Spinal cord (tissue), 10 donors: ENCODE measurements around the gene NHLRC3. TPM values are rescaled to one million over a fixed set of nuclear protein-coding genes. Genes with fewer than 3 reads are reported as not detected.
A peak's percentile ranks its signal among the peaks of the same experiment; 100 is the strongest.
"Not testable (repeated sequence)": the region's sequence is repeated elsewhere in the genome, so short reads cannot be mapped to it uniquely, and the experiment has no call there.

Experiments used
- DNase-seq, 6 donors: peaks; one replicate each; pipeline versions ENCODE4 v3.0.0 to v3.0.0-alpha.2; 2013 to 2015; ENCODE audit warnings: low spot score in 6 of 6, low read depth in 4 of 6
- H3K27ac ChIP-seq: one replicate; pipeline ENCODE4 v1.5.1; 2013; ENCODE audit warnings: low read depth, low read length, control low read depth
- H3K27me3 ChIP-seq: one replicate; pipeline ENCODE4 v1.6.1; 2013; ENCODE audit warnings: low read length; ENCODE audit not compliant: control insufficient read depth, insufficient read depth
- H3K36me3 ChIP-seq: one replicate; pipeline ENCODE4 v1.6.1; 2013; ENCODE audit warnings: low read length; ENCODE audit not compliant: control insufficient read depth, insufficient read depth
- H3K4me1 ChIP-seq: one replicate; pipeline ENCODE4 v1.6.1; 2013; ENCODE audit warnings: low read length; ENCODE audit not compliant: control insufficient read depth, insufficient read depth
- H3K4me3 ChIP-seq: one replicate; pipeline ENCODE4 v1.5.1; 2013; ENCODE audit warnings: low read depth, low read length, control low read depth
- H3K9me3 ChIP-seq: one replicate; pipeline ENCODE4 v1.6.1; 2013; ENCODE audit warnings: low read length; ENCODE audit not compliant: control insufficient read depth, insufficient read depth
- WGBS: methylation state at CpG from one replicate; pipeline ENCODE4 v1.1.5; 2013; ENCODE audit warnings: missing lambda C conversion rate; ENCODE audit not compliant: insufficient coverage; 5-methylcytosine and 5-hydroxymethylcytosine counted together
- long read RNA-seq, 4 donors: transcript quantifications; one replicate each; lab custom pipeline, GENCODE V29; 2026
- polyA plus RNA-seq, 2 donors: library from polyadenylated mRNA; unstranded; fragments of 120-200 nt; gene quantifications; one replicate each; pipeline ENCODE4 v1.2.1, GENCODE V29; 2013; ENCODE audit not compliant: insufficient read length in 2 of 2
- total RNA-seq, 2 donors: library from RNA; depleted of rRNA in 1 of 2; stranded (reverse); fragments of 120-200 nt in 1 of 2; fragments of >200 nt in 1 of 2; gene quantifications; one replicate each; pipeline versions ENCODE4 v1.2.3 to v1.2.4, GENCODE V29; 2013 to 2014
- donor health status: healthy.

NHLRC3 gene
- total RNA-seq (10 to 100 TPM; 36.6 to 40.3 TPM), polyA plus RNA-seq (10 to 100 TPM; 28.1 to 31.9 TPM)
- long read RNA-seq, donor 1, partial matches to known transcripts, result 6 of 13 reads
- long read RNA-seq, donor 1, other reads (novel, unspliced or antisense), result 0 of 13 reads
- long read RNA-seq, donor 2, result 0 reads
- long read RNA-seq, donor 3, partial matches to known transcripts, result 0 of 4 reads
- long read RNA-seq, donor 3, other reads (novel, unspliced or antisense), result 0 of 4 reads
- long read RNA-seq, donor 4, partial matches to known transcripts, result 23 of 28 reads
- long read RNA-seq, donor 4, other reads (novel, unspliced or antisense), result 0 of 28 reads

DNA sequence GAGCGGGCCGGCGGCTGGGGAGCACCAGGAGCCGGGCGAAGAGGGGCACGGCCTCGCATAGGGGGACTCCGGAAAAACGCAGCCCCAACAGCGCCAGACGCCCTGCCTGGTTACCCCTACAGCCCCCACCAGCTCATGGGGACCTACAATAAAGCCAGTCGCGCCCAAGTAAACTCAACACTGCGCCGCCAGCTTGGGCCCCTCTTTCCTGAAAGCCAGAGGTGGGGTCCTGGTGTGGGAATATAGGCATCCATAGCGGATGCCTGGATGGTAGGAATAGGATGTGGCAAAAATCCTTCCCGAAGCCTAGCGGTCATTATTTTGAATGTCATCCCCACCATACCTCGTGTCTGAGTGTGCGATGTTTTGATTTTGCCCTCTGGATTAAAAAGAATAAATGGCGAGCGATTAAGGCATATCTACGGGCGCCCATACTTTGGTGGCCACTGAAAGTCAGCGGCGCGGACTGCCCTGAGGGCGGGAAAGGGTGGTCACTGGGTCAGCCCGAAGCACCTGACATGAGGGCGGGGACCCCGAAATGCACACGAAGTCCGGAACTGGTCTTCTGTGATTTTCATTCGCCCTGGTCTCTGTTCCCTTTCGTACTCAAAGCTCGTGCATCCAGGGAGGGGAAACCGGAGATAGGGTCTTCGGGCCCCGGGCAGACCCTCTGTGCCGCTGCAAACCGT lies at the start of gene NHLRC3, which contains the start of gene PROSER1:
TSS of gene NHLRC3 (plus strand) at position 577 of the 689 bp plus-strand sequence. CDS start 184 bp downstream, outside the sequence.
TSS of gene PROSER1 (minus strand) at position 210 of the 689 bp plus-strand sequence. CDS start 847 bp downstream, outside the sequence.
- peaks cover 5% of the 10 kb centered on the region for H3K4me1 ChIP-seq
- 0% methylated on average over 33 of the region's 41 CpGs for WGBS

DNA sequence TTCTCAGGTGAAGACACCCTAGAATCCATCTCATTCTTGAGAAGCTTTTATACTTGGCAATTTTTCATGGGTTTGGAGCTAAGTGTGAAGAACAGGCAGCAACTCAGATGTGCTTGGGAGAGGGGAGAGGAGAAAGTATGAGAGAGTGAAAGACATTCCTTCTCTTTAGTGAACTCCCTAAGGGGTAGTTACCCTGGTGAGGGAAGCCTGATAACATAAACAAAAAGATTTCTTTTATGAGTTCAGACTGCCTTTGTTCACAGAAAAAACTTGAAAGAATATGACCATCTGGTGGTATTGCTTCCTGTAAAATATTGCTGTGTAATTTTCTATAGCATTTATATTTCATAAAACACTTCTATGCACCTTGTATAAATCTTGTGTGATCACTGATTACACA lies 47.6 kb upstream of the NHLRC3 start, which contains the start of gene STOML3:
TSS of gene STOML3 (minus strand) at position 139 of the 400 bp plus-strand sequence. CDS start at position 29, 110 bp downstream.
- Histone ChIP-seq H3K27ac (no peak within 1 kb of the TSS), H3K4me3 (no peak within 1 kb of the TSS), H3K27me3 (no peaks in the 10 kb centered on the region), H3K4me1 (no peaks in the 10 kb centered on the region), H3K9me3 (no peaks in the 10 kb centered on the region), H3K36me3 (no peaks in the 10 kb centered on the region)
- peak in 1 of 6 donors; percentile 13 for DNase-seq

More for the DNA sequence above, at the start of gene NHLRC3, which contains the start of gene PROSER1:
- peak; percentile 93 to 100 (median 96) for DNase-seq
- H3K27ac ChIP-seq, result peak within 1 kb of the TSS; percentile 86
- no peaks in the 10 kb centered on the region for H3K9me3 ChIP-seq
- H3K4me3 ChIP-seq, result peak within 1 kb of the TSS; percentile 99
- no peaks in the 10 kb centered on the region for H3K27me3 ChIP-seq
- no peaks in the 10 kb centered on the region for H3K36me3 ChIP-seq

DNA sequence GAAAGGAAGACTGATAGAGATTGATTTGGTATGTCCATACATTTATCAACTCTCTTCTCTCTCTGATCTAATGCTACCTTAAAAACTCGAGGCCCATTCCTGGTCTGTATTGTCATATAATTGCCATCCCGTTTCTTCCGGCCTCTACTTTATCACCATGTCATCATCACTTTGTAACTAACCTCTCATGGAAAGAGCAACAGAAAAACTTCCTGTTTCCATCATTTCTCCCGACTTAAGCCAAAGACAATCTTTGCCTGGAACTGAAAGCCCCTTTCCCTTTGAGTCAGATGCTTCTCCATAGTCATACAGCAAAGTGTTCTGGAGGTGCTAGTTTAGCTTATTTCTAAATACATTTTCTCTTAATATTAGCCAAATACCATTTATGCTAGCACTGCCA lies 44.9 kb upstream of the NHLRC3 start:
- no peak overlapping the region for H3K4me3 ChIP-seq
- no peaks in the 10 kb centered on the region for H3K27me3 ChIP-seq
- no peaks in the 10 kb centered on the region for H3K4me1 ChIP-seq
- 51% methylated on average over 3 of the region's 4 CpGs for WGBS
- DNase-seq, result no peak
- H3K9me3 ChIP-seq, result no peaks in the 10 kb centered on the region
- H3K27ac ChIP-seq, result no peak overlapping the region
- H3K36me3 ChIP-seq, result no peaks in the 10 kb centered on the region

DNA sequence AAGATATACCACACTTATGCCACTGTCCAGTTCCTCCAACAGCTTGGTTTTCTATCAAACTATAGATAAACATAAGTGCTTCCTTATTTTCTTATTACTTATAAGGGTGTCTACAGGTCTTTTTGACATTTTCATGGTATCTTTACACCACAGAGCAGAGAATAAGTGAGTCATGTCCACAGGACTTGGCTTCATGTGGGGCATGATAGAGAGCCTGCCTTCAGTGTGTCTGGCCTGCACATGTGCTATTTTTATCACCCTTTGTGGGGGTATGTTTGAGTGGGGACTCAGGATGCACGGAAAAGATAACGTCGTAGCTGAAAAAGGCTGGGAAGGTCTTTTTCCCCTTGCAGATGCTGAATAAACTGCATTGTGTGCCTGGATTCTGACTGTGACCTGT lies 39.5 kb upstream of the NHLRC3 start:
- no peak for DNase-seq

GRCh38 chr13:39006371-39007111 lies 31.7 kb upstream of the NHLRC3 start:
- not testable (repeated sequence) for DNase-seq, H3K27me3 ChIP-seq, H3K36me3 ChIP-seq, H3K9me3 ChIP-seq, H3K4me3 ChIP-seq, H3K27ac ChIP-seq, H3K4me1 ChIP-seq
- 93% methylated on average over 14 of the region's 29 CpGs for WGBS

More for the DNA sequence above, 39.5 kb upstream of the NHLRC3 start:
- Histone ChIP-seq H3K36me3 (no peaks in the 10 kb centered on the region), H3K4me3 (no peak overlapping the region), H3K9me3 (no peaks in the 10 kb centered on the region), H3K27ac (no peak overlapping the region), H3K4me1 (no peaks in the 10 kb centered on the region), H3K27me3 (no peaks in the 10 kb centered on the region)
- WGBS, result 83% methylated on average over 3 of the region's 3 CpGs

GRCh38 chr13:39012608-39013007 lies 25.6 kb upstream of the NHLRC3 start:
- Histone ChIP-seq H3K4me1 (no peaks in the 10 kb centered on the region), H3K27me3 (no peaks in the 10 kb centered on the region), H3K9me3 (no peaks in the 10 kb centered on the region), H3K27ac (no peak overlapping the region), H3K36me3 (peaks cover 21% of the 10 kb centered on the region), H3K4me3 (no peak overlapping the region)
- 78% methylated on average over 7 of the region's 7 CpGs for WGBS
- no peak for DNase-seq

DNA sequence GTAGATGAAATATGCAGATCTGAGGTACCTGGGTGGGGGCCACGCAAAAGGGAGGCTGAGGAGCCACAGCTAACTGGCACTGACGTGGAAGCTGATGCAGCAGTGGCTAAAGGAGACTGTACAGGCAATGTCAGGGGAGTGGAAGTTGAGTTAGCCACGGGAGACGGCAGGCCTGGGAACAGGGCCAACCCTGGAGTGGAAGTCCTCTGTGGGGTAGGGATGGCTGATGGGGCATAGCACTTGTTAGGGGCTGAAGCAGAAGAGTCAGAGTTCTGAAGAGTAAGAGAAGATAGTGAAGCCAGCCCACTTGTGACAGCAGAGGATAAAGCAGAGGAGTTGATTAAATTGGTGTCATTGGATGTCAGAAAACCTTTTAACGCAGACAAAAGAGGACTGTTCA lies 24.8 kb upstream of the NHLRC3 start:
- DNase-seq, result no peak
- H3K4me3 ChIP-seq, result no peak overlapping the region
- H3K27me3 ChIP-seq, result no peaks in the 10 kb centered on the region
- 86% methylated on average over 5 of the region's 5 CpGs for WGBS
- no peaks in the 10 kb centered on the region for H3K4me1 ChIP-seq
- no peaks in the 10 kb centered on the region for H3K9me3 ChIP-seq
- peaks cover 21% of the 10 kb centered on the region for H3K36me3 ChIP-seq
- H3K27ac ChIP-seq, result no peak overlapping the region

- H3K4me3 ChIP-seq, result no peak overlapping the region
- peaks cover 19% of the 10 kb centered on the region for H3K36me3 ChIP-seq
- no CpG with 5 or more reads among the region's 1 CpG for WGBS
- no peaks in the 10 kb centered on the region for H3K4me1 ChIP-seq
- H3K27me3 ChIP-seq, result no peaks in the 10 kb centered on the region
- no peak for DNase-seq
- H3K27ac ChIP-seq, result no peak overlapping the region
- H3K9me3 ChIP-seq, result no peaks in the 10 kb centered on the region
Measured at GRCh38 chr13:39016087-39016486, 22.2 kb upstream of the NHLRC3 start.

DNA sequence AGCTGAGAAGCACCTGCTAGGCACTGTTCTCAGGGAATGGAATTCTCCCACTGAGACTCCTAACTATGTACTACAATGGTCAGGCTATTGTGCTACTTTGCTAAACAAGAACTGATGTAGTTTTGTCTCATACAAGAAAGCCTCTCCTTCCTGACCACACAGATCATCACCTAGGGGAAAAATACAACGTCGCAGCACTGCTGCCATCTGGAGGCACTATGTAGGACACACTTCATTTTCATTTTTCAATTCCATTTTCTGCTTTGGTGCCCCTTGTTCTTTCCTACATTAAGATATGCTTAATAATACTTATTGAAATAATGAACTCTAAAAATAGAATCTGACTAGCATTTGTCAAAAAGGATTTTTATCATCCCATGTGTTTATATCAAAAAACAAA lies 21.5 kb upstream of the NHLRC3 start:
- DNase-seq, result peak in 3 of 6 donors; percentile 15 to 77 (median 54)
- Histone ChIP-seq H3K4me1 (no peaks in the 10 kb centered on the region), H3K27me3 (no peaks in the 10 kb centered on the region), H3K36me3 (peaks cover 19% of the 10 kb centered on the region), H3K9me3 (no peaks in the 10 kb centered on the region), H3K27ac (no peak overlapping the region), H3K4me3 (no peak overlapping the region)
- WGBS, result 50% methylated on average over 2 of the region's 2 CpGs
